ENCODE results near the gene CRCP. TPM values are rescaled to one million over a fixed set of nuclear protein-coding genes. Genes with fewer than 3 reads are reported as not detected.

CRCP gene
- total RNA-seq, 1 experiment from 2014 or later, result 36.4 TPM

DNA sequence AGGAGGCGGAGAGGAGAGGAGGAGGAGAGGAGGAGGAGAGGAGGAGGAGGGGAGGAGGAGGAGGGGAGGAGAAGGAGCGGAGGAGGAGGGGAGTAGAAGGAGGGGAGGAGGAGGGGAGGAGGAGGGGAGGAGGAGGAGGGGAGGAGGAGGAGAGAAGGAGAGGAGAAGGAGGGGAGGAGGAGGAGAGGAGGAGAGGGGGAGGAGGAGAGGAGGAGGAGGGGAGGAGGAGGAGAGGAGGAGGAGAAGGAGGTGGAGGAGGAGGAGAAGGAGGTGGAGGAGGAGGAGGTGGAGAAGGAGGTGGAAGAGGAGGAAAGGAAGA, 15.5 kb upstream of the CRCP start:
- ChIA-PET POLR2A (ENCODE audit: unreplicated experiment) (no interaction called here), CTCF (no interaction called here)
- H3K4me3 ChIP-seq (ENCODE audit: low read length), result no peak overlapping the region; the same call in 1 of the 2 replicates
- no peak overlapping the region for H3K9ac ChIP-seq (ENCODE audit: low read length)
- H3K9me3 ChIP-seq (ENCODE audit: low read length), result no peaks in the 10 kb centered on the region
- no peak overlapping the region for H2AFZ ChIP-seq (ENCODE audit: low read length)
- no peaks in the 10 kb centered on the region for H3K36me3 ChIP-seq (ENCODE audit: low read depth, low read length)
- no peak for DNase-seq
- H3K4me2 ChIP-seq (ENCODE audit: low read length), result peak overlapping the region; percentile 73
- intact Hi-C loops (cut with micrococcal nuclease), result no loop called here
- H3K27me3 ChIP-seq (ENCODE audit: low read length), result no peaks in the 10 kb centered on the region
- no peaks in the 10 kb centered on the region for H3K79me2 ChIP-seq (ENCODE audit: low read length)
- H3K4me1 ChIP-seq (ENCODE audit: insufficient read depth, low read length), result no peaks in the 10 kb centered on the region; the same call in 1 of the 2 replicates
- TF ChIP-seq CTCF (conservative IDR thresholded peaks at IDR 0.05; ENCODE audit: low read depth, low read length) (no peak), EZH2phosphoT487 (IDR thresholded peaks at IDR 0.05; ENCODE audit: borderline replicate concordance, low read length) (no peak), EZH2 (IDR thresholded peaks at IDR 0.05; ENCODE audit: low read length, unreplicated experiment) (no peak)
- H3K9me2 ChIP-seq (replicated peaks; ENCODE audit: low read length), result no peaks in the 10 kb centered on the region
- BruUV-seq (replicated peaks), result no TSS peak
- H4K20me1 ChIP-seq (ENCODE audit: low read length), result no peaks in the 10 kb centered on the region
- H3F3A ChIP-seq (ENCODE audit: low read length, unreplicated experiment), result no peaks in the 10 kb centered on the region
- no peak for ATAC-seq
- H3K27ac ChIP-seq (ENCODE audit: low read length), result peak overlapping the region; percentile 78; the same call in 1 of the 2 replicates

GRCh38 chr7:66099551-66100407, 14.9 kb upstream of the CRCP start:
- Histone ChIP-seq H3F3A (ENCODE audit: low read length, unreplicated experiment) (no peaks in the 10 kb centered on the region), H4K20me1 (ENCODE audit: low read length) (no peaks in the 10 kb centered on the region), H3K9me2 (replicated peaks; ENCODE audit: low read length) (no peaks in the 10 kb centered on the region), H3K27me3 (ENCODE audit: low read length) (no peaks in the 10 kb centered on the region), H3K4me1 (ENCODE audit: insufficient read depth, low read length) (no peaks in the 10 kb centered on the region; the same call in 1 of the 2 replicates), H3K27ac (ENCODE audit: low read length) (peak overlapping the region; percentile 78), H3K9ac (ENCODE audit: low read length) (peak overlapping the region; percentile 64), H3K4me3 (ENCODE audit: low read length) (peak overlapping the region; percentile 66), H3K79me2 (ENCODE audit: low read length) (no peaks in the 10 kb centered on the region), H3K4me2 (ENCODE audit: low read length) (peak overlapping the region; percentile 73), H3K9me3 (ENCODE audit: low read length) (no peaks in the 10 kb centered on the region), H3K36me3 (ENCODE audit: low read depth, low read length) (no peaks in the 10 kb centered on the region), H2AFZ (ENCODE audit: low read length) (peak overlapping the region; percentile 68)
- CTCF ChIA-PET, result interaction anchor here (0.7 kb wide), 1 partner anchor 378 kb away, joined by 4 read pairs; no protein-coding TSS in a partner anchor
- intact Hi-C loops (cut with micrococcal nuclease), result no loop called here
- peak; percentile 91 for ATAC-seq
- BruUV-seq (replicated peaks), result TSS peak; percentile 83
- TF ChIP-seq EZH2 (IDR thresholded peaks at IDR 0.05; ENCODE audit: low read length, unreplicated experiment) (no peak), CTCF (conservative IDR thresholded peaks at IDR 0.05; ENCODE audit: low read depth, low read length) (no peak), EZH2phosphoT487 (IDR thresholded peaks at IDR 0.05; ENCODE audit: borderline replicate concordance, low read length) (no peak)
- peak; percentile 89 for DNase-seq
- POLR2A ChIA-PET (ENCODE audit: unreplicated experiment), result interaction anchor here (0.6 to 0.8 kb wide), 2 partner anchors 15 to 1024 kb away, joined by 3 to 13 read pairs; partner anchors contain the start of gene CRCP
